ENCODE data around the gene JARID2.

The JARID2 gene

GRCh38 chr6:15338476-15338875 is 92.6 kb downstream of the JARID2 start:
- DNase-seq: peak; percentile 55

DNA sequence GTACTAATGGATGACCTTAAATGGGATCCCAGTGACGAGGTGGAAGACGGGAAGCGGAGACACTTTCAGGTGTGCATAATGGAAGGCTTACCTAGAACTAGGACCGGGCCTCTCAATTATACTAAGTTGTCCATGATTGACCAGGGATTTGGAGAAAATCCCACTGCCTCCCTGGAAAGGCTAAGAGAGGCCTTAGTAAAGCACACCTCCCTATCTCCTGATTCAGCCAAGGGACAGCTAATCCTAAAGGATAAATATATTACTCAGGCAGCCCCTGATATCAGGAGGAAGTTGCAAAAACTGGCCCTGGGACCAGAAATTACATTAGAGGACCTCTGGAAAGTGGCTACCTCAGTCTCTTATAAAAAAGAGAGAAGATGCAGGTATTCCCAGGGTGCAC is 93.2 kb downstream of the JARID2 start:
- DNase-seq: no peak

DNA sequence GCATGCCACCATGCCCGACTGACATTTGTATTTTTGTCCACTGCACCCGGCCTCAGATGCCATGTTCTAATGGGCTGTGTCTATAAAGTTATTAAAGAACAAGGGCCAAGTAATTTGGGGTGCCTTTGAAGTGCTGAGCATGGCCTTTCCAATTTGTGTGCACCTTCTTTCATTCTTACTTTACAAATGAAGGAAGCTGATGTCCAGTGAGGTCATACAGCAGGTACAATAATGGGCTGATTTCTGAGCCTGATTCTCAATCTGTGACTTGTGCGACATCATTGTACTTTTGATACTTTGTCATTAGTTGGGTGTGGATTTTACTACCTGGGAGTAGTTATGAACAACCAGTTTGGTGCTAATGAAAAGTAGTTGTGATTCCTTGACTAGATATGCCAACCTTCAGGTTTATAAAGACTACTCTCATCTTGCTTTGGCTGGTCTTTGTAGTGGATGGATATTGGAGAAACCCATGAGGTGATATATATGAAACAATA is 94.3 kb downstream of the JARID2 start:
- DNase-seq: no peak

- no peak for DNase-seq
Observed at GRCh38 chr6:15340775-15341174, 94.9 kb downstream of the JARID2 start.

DNA sequence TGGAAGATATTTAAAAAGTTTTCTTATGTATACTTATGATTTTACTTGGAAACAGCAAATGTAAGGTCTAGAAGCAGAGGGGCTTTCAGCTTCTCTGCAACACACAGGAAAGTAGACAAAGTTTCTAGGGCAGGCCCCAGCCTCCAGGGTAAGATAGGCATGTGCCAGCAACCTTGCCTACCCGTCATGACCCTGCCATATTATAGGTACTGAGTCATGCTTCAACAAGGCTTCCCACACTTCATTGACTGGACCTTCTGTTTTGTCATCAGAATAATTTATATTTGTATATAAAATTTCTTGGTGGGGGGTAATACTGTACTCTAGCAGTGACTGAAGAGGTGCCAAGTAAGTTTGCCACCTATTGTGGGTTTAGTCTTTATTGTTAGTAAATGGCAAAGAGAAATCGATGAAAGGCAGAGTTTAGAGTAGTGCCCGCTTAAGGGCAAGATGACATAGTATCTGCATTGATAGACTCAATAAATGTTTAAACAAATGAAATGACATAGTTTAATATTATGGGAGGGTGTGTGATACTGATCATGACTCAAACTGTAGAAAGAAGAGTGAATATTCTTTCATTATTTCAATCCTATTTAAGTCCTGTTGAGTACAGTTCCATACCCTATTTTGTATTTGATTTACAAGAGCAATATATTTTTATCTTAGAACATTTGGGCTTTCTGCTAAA is 95.6 kb downstream of the JARID2 start:
- DNase-seq: peak; percentile 50

DNA sequence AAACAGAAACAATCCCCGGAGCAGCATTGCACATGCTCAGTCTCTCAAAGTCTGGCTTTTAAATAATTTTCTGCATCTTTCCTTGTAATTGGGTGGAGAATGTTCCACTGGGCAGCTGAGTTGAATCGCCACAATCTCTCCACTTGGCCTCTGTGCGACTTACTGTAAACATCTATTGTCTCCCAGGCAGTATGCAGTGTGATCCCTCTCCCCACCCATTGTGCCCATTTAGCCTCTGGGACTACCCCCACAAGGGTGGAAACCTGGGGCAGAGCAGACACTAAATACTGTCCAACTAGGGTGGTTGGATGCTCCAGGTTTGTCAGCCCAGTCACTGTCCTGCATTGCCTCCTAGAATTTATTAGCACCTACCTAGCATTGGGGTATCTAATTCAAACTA is 96.2 kb downstream of the JARID2 start:
- DNase-seq: no peak

- DNase-seq: peak; percentile 82
Observed at GRCh38 chr6:15343490-15344191, 97.8 kb downstream of the JARID2 start.

DNA sequence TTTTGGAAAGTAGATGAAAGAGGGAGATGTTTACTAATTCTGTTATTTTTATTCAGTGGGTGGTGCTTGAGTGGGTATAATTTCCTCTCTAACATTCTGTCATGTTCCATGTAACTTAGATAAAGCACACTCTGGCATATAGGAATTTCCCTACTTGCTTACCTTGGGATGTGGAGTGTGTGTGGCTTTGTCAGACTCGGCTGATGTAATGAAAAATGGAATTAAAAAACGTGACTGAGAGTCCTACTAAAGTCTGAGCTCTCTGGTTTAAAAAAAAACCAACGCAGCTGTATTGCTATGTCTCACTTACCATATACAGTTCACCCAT is 98.3 kb downstream of the JARID2 start:
- DNase-seq: no peak

DNA sequence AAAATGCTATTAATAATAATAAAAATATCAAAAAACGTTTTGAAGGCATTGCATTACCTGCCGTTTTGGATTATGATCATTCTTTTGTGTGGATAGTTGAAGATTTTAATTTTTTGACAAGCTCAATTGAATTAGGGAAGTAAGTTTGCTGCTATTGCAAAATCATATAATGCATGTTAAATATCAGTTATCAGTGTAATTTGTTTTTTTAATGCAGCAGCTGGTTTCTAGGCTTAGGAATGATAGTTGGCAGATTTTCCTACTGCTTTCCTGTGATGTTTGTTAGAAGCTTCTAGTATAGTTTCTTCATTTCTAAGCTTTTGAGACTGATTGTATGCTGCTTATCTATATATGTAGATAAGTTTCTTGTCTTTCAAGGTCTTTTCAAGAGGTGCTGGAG is 99.0 kb downstream of the JARID2 start:
- DNase-seq: peak; percentile 57

DNA sequence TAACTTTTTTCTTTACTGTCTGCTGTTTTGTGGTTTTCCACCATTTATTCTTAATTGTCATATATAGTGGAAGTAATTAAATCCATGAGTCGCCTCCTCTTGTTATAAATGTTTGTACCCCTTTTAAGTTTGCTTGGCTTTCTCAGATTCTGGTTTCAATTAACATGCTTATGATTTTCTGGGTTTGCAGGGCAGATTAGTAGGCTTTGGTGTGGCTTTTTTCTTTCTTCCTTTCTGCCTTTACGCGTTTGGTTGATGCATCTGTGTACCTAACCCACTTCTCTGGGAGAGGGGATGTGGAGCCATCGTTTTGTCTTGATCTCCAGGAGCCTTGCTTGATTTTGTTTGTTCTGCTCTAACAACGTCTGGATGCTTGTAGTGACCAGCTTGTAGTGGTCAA is 100.4 kb downstream of the JARID2 start:
- no peak for DNase-seq

GRCh38 chr6:15348528-15348927 is 102.7 kb downstream of the JARID2 start:
- DNase-seq: no peak

DNA sequence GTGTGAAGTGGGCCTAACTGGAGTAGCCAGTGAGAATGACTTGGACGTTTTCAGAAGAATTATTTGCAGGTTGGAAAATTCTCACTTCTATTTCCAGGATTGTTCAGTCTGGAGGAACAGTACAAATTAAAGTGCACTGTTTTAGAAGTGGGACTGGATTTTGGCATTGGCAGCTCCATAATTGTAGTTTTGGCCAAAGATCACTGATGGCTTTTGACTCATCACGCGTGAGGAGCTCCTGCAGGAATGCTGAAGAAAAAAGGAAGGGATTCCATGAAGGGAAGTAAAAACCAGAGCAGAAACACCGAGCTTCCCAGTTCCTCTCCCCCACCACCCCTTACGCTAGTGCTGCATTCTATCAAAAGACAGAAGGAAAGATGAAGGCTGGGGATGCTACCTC is 103.5 kb downstream of the JARID2 start:
- DNase-seq: no peak

DNA sequence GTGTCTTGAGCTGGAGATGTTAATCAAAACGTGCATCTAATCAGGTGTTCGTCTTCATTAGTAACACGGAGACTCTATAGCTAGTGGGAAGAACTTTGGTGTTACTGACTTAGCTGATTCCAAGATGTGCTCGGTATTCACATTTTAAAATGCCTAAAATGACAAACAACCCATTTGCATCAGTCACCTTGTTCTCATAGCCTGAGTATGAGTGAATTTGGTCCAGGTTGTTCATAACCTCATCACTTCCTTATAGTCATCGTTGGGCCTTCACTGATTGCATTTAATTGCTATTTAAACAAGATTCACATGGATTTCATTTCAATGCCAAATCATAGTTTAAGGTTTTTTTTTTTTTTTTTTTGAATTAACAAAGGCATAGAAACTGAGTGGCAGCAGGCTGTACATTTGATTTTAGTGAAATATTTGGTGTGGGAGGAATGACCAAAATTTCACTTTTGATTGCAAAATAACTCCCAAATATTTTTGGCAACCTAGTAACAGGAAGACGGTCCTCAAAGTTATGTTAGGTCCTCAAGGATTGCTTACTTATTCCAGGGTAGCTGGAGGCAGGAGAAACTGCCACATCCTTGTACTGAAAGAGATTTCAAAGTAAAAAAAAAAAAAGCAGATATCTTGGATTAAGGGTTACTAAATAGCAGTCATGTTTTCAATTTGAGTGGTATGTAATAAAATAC is 104.7 kb downstream of the JARID2 start:
- DNase-seq: no peak

DNA sequence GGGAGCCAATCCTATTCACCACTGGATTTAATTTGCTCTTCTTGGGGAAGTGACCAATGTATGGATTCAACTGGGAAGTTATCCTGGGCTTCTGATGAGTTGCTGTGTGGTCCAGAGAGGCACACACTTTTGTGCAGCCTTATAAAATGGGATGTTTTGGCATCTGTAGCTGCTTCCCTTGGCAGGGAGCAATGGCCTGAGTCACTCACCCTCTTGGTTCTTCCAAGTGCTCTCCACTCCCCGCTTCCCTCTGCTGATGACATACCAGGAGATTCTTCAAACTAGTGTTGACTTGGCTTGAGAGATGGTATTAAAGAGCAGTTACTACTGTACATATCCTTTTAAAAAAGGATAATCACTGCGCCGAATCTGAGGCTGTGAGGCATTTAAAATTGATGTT is 105.8 kb downstream of the JARID2 start:
- DNase-seq: no peak

GRCh38 chr6:15352220-15352619 is 106.4 kb downstream of the JARID2 start:
- peak; percentile 51 for DNase-seq

DNA sequence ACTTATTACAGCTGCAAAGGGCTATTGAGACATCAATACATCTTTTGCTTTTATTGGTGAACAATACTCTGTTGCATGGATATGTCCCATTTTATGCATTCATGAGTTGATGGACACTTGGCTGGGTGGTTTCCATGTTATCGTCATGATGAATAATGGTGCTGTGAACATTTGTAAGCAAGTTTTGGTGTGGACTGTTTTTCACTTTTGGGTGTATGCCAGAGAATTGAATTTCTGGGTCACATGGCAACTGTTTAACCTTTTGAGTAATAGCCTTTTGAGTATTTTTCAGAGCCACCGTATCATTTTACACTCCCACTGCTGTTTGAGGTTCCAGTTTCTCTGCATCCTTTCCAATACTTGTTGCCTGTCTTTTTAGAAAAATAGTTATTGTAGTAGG is 107.0 kb downstream of the JARID2 start:
- no peak for DNase-seq

DNA sequence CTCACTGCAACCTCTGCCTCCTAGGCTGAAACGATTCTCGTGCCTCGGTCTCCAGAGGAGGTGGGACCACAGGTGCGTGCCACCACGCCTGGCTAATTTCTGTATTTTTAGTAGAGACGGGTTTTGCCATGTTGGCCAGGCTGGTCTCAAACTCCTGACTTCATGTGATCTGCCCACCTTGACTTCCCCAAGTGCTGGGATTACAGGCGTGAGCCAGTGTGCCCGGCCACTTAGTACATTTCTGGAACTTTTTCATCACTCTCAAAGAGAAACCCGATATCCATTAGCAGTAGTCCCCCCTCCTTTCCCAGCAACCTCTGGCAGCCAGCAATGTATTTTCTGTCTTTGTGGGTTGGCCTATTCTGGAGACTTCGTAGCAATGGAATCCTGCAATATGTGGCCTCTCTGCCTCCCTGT is 109.8 kb downstream of the JARID2 start:
- DNase-seq: no peak

DNA sequence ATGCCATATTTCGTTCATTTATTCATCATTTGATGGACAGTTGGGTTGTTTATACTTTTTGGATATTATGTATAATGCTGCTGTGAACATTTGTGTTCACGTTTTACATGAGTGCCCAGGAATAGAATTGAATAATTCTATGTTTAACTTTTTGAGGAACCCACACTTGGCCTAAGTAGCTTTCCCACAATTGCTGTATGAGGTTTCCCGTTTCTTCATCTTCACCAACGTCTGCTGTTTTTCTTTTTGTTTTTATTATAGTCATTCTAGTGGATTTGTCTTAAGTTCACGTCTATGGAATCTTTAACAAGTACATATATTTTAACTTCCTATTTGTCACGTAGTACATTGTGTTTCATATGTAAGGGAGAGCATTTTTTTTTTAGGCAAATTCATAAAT is 110.3 kb downstream of the JARID2 start:
- DNase-seq: peak; percentile 48

DNA sequence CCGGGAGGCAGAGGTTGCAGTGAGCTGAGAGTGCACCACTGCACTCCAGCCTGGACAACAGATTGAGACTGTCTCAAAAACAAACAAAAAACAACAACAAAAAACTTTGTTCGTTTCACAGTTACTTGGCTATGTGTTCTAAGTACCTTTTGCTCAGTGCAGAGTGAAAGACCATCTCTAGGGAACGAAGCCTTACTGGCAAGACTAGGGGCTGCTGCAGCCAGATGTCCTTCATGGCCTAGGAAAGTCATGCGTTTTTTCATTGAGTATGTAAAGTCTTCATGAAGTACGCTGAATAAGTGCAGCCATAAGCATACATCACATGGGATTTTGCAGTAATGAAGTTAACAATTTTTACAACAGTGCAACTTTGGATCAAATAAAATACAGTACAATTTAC is 111.1 kb downstream of the JARID2 start:
- DNase-seq: no peak

GRCh38 chr6:15357782-15358181 is 111.9 kb downstream of the JARID2 start:
- no peak for DNase-seq

DNA sequence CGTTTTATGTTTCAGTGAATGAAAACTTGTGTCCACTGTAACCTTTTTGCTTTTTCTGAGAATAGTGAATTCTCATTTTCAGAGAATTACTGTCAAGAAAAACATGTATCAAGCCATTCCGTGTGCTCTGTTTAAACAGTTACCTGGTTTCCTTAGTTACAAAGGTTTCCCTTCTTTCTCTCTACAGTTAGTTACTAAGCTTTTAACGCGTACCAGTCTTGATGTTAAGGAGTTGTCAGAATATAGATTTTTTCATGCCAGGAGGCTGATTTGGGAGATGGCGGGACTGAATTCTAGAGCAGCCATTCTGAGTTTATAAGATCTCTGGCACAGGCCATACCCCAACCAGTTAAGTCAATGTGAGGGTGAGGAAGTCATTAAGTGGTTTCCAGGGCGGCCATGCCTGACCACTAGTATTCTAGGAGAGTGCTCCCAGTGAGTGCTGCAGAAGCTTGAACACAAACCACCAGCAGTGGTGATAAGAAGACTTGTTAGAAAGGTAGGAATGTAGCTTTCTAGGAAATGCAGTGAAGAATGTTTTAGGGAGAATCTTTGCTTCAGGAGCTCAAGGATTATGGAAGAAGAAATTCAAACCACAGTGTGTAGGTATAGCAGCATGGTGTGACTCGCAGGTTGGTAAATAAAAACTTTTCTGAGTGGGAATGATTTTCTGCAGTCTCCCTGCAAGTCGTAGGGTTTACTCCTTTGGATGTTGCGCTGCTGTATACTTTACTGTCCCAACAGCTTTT is 112.9 kb downstream of the JARID2 start:
- DNase-seq: peak; percentile 76

GRCh38 chr6:15359335-15359862 is 113.5 kb downstream of the JARID2 start:
- DNase-seq: no peak

DNA sequence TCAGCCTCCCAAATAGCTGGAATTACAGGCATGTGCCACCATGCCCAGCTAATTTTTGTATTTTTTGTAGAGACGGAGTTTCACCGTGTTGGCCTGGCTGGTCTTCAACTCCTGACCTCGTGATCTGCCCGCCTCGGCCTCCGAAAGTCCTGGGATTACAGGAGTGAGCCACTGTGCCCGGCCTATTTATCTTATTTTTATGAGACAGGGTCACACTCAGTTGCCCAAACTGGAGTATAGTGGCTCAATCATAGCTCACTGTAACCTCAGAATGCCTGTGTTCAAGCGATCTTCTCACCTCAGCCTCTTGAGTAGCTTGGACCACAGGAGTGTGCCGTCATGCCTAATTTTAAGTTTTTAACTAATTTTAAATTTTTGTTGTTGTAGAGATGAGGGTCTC is 114.4 kb downstream of the JARID2 start:
- no peak for DNase-seq
